ENCODE results near the gene SLC22A3. TPM values are rescaled to one million over a fixed set of nuclear protein-coding genes. Genes with fewer than 3 reads are reported as not detected.
"Not testable (repeated sequence)": the region's sequence is repeated elsewhere in the genome, so short reads cannot be mapped to it uniquely, and the experiment has no call there.

The SLC22A3 gene
- total RNA-seq, 2 experiments from 2014 or later, result not detected

- CTCF ChIA-PET, result no interaction called here
- no peaks in the 10 kb centered on the region for H3K4me1 Mint-ChIP-seq
These were observed 30.7 kb downstream of the SLC22A3 start for GRCh38 chr6:160378882-160379281.

GRCh38 chr6:160379466-160379865 is 31.3 kb downstream of the SLC22A3 start:
- POLR2A ChIA-PET, result no interaction called here
- H3K4me1 Mint-ChIP-seq, result no peaks in the 10 kb centered on the region

More at GRCh38 chr6:160378882-160379281, 30.7 kb downstream of the SLC22A3 start:
- ATAC-seq (no peak), DNase-seq (no peak)
- no peak overlapping the region for H3K27ac Mint-ChIP-seq
- intact Hi-C loops (cut with DNase I, micrococcal nuclease), result no loop called here
- H3K9me3 Mint-ChIP-seq (ENCODE audit: low read depth), result peaks cover 10% of the 10 kb centered on the region
- peaks cover 5% of the 10 kb centered on the region for H3K27me3 Mint-ChIP-seq
- no peak overlapping the region for H3K4me3 Mint-ChIP-seq
- POLR2A ChIA-PET, result no interaction called here
- peaks cover 2% of the 10 kb centered on the region for H3K36me3 Mint-ChIP-seq (ENCODE audit: low read depth)

GRCh38 chr6:160382946-160383345 is 34.8 kb downstream of the SLC22A3 start:
- H3K27me3 Mint-ChIP-seq, result peaks cover 3% of the 10 kb centered on the region
- ChIA-PET POLR2A (no interaction called here), CTCF (interaction anchor here (1.1 kb wide), 1 partner anchor 12 kb away, joined by 3 read pairs; no protein-coding TSS in a partner anchor)
- H3K4me1 Mint-ChIP-seq, result no peaks in the 10 kb centered on the region
- intact Hi-C loops (cut with DNase I, micrococcal nuclease), result no loop called here
- no peak for ATAC-seq
- no peak overlapping the region for H3K4me3 Mint-ChIP-seq
- peaks cover 2% of the 10 kb centered on the region for H3K36me3 Mint-ChIP-seq (ENCODE audit: low read depth)
- DNase-seq, result no peak
- no peak overlapping the region for H3K27ac Mint-ChIP-seq
- H3K9me3 Mint-ChIP-seq (ENCODE audit: low read depth), result peaks cover 10% of the 10 kb centered on the region

More at GRCh38 chr6:160379466-160379865, 31.3 kb downstream of the SLC22A3 start:
- intact Hi-C loops (cut with DNase I, micrococcal nuclease), result no loop called here
- Mint-ChIP-seq H3K9me3 (ENCODE audit: low read depth) (peaks cover 10% of the 10 kb centered on the region), H3K27ac (no peak overlapping the region), H3K27me3 (peaks cover 5% of the 10 kb centered on the region), H3K4me3 (no peak overlapping the region), H3K36me3 (ENCODE audit: low read depth) (peaks cover 2% of the 10 kb centered on the region)
- DNase-seq, result no peak
- CTCF ChIA-PET, result interaction anchor here (0.7 kb wide), 1 partner anchor 173 kb away, joined by 3 read pairs; no protein-coding TSS in a partner anchor
- ATAC-seq, result no peak

GRCh38 chr6:160386869-160387530 is 38.8 kb downstream of the SLC22A3 start:
- DNase-seq (no peak), ATAC-seq (no peak)
- no peak overlapping the region for H3K27ac Mint-ChIP-seq
- H3K9me3 Mint-ChIP-seq (ENCODE audit: low read depth), result peaks cover 10% of the 10 kb centered on the region
- peaks cover 2% of the 10 kb centered on the region for H3K36me3 Mint-ChIP-seq (ENCODE audit: low read depth)
- ChIA-PET CTCF (no interaction called here), POLR2A (no interaction called here)
- no peaks in the 10 kb centered on the region for H3K4me1 Mint-ChIP-seq
- H3K4me3 Mint-ChIP-seq, result no peak overlapping the region
- intact Hi-C loops (cut with DNase I, micrococcal nuclease), result no loop called here
- peaks cover 2% of the 10 kb centered on the region for H3K27me3 Mint-ChIP-seq

- POLR2A ChIA-PET, result no interaction called here
- Mint-ChIP-seq H3K4me1 (no peaks in the 10 kb centered on the region), H3K27me3 (peaks cover 2% of the 10 kb centered on the region), H3K36me3 (ENCODE audit: low read depth) (peaks cover 2% of the 10 kb centered on the region), H3K4me3 (no peak overlapping the region), H3K27ac (no peak overlapping the region), H3K9me3 (ENCODE audit: low read depth) (peaks cover 3% of the 10 kb centered on the region)
- CTCF ChIA-PET, result interaction anchor here (0.7 kb wide), 1 partner anchor 11 kb away, joined by 3 read pairs; no protein-coding TSS in a partner anchor
- ATAC-seq, result no peak
- intact Hi-C loops (cut with DNase I, micrococcal nuclease), result no loop called here
- DNase-seq, result no peak
These were observed 39.9 kb downstream of the SLC22A3 start for GRCh38 chr6:160387916-160388643.

- Mint-ChIP-seq H3K27me3 (peaks cover 2% of the 10 kb centered on the region), H3K4me3 (no peak overlapping the region), H3K4me1 (no peaks in the 10 kb centered on the region), H3K9me3 (ENCODE audit: low read depth) (no peaks in the 10 kb centered on the region), H3K27ac (no peak overlapping the region), H3K36me3 (ENCODE audit: low read depth) (no peaks in the 10 kb centered on the region)
- no peak for DNase-seq
- CTCF ChIA-PET, result interaction anchor here (0.7 kb wide), 1 partner anchor 12 kb away, joined by 3 read pairs; no protein-coding TSS in a partner anchor
- intact Hi-C loops (cut with DNase I, micrococcal nuclease), result no loop called here
- no peak for ATAC-seq
- POLR2A ChIA-PET, result no interaction called here
These were observed 40.7 kb downstream of the SLC22A3 start for GRCh38 chr6:160388922-160389321.

GRCh38 chr6:160391419-160392116 is 43.4 kb downstream of the SLC22A3 start:
- intact Hi-C loops (cut with DNase I, micrococcal nuclease), result no loop called here
- no peaks in the 10 kb centered on the region for H3K36me3 Mint-ChIP-seq (ENCODE audit: low read depth)
- H3K27me3 Mint-ChIP-seq, result peaks cover 4% of the 10 kb centered on the region
- ChIA-PET CTCF (no interaction called here), POLR2A (no interaction called here)
- ATAC-seq (no peak), DNase-seq (no peak)
- H3K4me1 Mint-ChIP-seq, result no peaks in the 10 kb centered on the region
- H3K4me3 Mint-ChIP-seq, result no peak overlapping the region
- H3K27ac Mint-ChIP-seq, result no peak overlapping the region
- H3K9me3 Mint-ChIP-seq (ENCODE audit: low read depth), result no peaks in the 10 kb centered on the region

GRCh38 chr6:160393442-160393841 is 45.3 kb downstream of the SLC22A3 start:
- intact Hi-C loops (cut with DNase I, micrococcal nuclease); CTCF ChIA-PET: not testable (repeated sequence)

GRCh38 chr6:160393891-160394653 is 45.9 kb downstream of the SLC22A3 start:
- Mint-ChIP-seq H3K27me3 (peaks cover 9% of the 10 kb centered on the region), H3K36me3 (ENCODE audit: low read depth) (no peaks in the 10 kb centered on the region), H3K4me3 (no peak overlapping the region), H3K27ac (no peak overlapping the region), H3K4me1 (peaks cover 4% of the 10 kb centered on the region), H3K9me3 (ENCODE audit: low read depth) (no peaks in the 10 kb centered on the region)
- intact Hi-C loops (cut with DNase I, micrococcal nuclease), result no loop called here
- ChIA-PET CTCF (interaction anchor here (0.6 kb wide), 1 partner anchor 448 kb away, joined by 3 read pairs; no protein-coding TSS in a partner anchor), POLR2A (no interaction called here)
- DNase-seq, result no peak
- ATAC-seq, result no peak

More at GRCh38 chr6:160393442-160393841, 45.3 kb downstream of the SLC22A3 start:
- POLR2A ChIA-PET; H3K4me1 Mint-ChIP-seq; H3K27me3 Mint-ChIP-seq; H3K27ac Mint-ChIP-seq; DNase-seq; H3K9me3 Mint-ChIP-seq (ENCODE audit: low read depth); H3K36me3 Mint-ChIP-seq (ENCODE audit: low read depth); ATAC-seq; H3K4me3 Mint-ChIP-seq: not testable (repeated sequence)

GRCh38 chr6:160394654-160395035 is 46.5 kb downstream of the SLC22A3 start:
- CTCF ChIA-PET, result interaction anchor here (0.6 to 1.0 kb wide), 3 partner anchors 12 to 449 kb away, joined by 3 read pairs; no protein-coding TSS in a partner anchor
- POLR2A ChIA-PET, result no interaction called here
- ATAC-seq, result no peak

GRCh38 chr6:160395187-160395586 is 47.0 kb downstream of the SLC22A3 start:
- Mint-ChIP-seq H3K4me3 (no peak overlapping the region), H3K36me3 (ENCODE audit: low read depth) (no peaks in the 10 kb centered on the region), H3K27ac (no peak overlapping the region), H3K4me1 (peaks cover 4% of the 10 kb centered on the region), H3K9me3 (ENCODE audit: low read depth) (no peaks in the 10 kb centered on the region), H3K27me3 (peaks cover 12% of the 10 kb centered on the region)
- no peak for DNase-seq
- intact Hi-C loops (cut with DNase I, micrococcal nuclease), result no loop called here
- ChIA-PET CTCF (interaction anchor here (1.0 kb wide), 2 partner anchors 12 to 50 kb away, joined by 3 read pairs; no protein-coding TSS in a partner anchor), POLR2A (no interaction called here)
- ATAC-seq, result no peak

More at GRCh38 chr6:160394654-160395035, 46.5 kb downstream of the SLC22A3 start:
- Mint-ChIP-seq H3K9me3 (ENCODE audit: low read depth) (no peaks in the 10 kb centered on the region), H3K4me1 (peaks cover 4% of the 10 kb centered on the region), H3K4me3 (no peak overlapping the region), H3K27ac (no peak overlapping the region), H3K36me3 (ENCODE audit: low read depth) (no peaks in the 10 kb centered on the region), H3K27me3 (peaks cover 10% of the 10 kb centered on the region)
- no peak for DNase-seq
- intact Hi-C loops (cut with DNase I, micrococcal nuclease), result no loop called here

Data from activated CD4-positive, alpha-beta T cell treated with anti-CD3 and anti-CD28 coated beads for 36 hours (primary cell).